ENCODE measurements around the gene RIC1.
"Not testable (repeated sequence)": the region's sequence is repeated elsewhere in the genome, so short reads cannot be mapped to it uniquely, and the experiment has no call there.

RIC1 gene

GRCh38 chr9:5671711-5672353, 42.9 kb downstream of the RIC1 start:
- no peak for DNase-seq

- DNase-seq = not testable (repeated sequence)
Observed at GRCh38 chr9:5675046-5675445, 46.1 kb downstream of the RIC1 start.

- DNase-seq = not testable (repeated sequence)
Observed at GRCh38 chr9:5683591-5683990, 54.7 kb downstream of the RIC1 start.

- no peak for DNase-seq
Observed at GRCh38 chr9:5684101-5684500, 55.2 kb downstream of the RIC1 start.

- DNase-seq = no peak
Observed at GRCh38 chr9:5688109-5688508, 59.2 kb downstream of the RIC1 start.

- DNase-seq = no peak
Observed at GRCh38 chr9:5690278-5690677, 61.4 kb downstream of the RIC1 start.

- DNase-seq = no peak
Observed at GRCh38 chr9:5695860-5696259, 67.0 kb downstream of the RIC1 start.

- DNase-seq = no peak
Observed at GRCh38 chr9:5696884-5697283, 68.0 kb downstream of the RIC1 start.

- no peak for DNase-seq
Observed at GRCh38 chr9:5698004-5698403, 69.1 kb downstream of the RIC1 start.

- DNase-seq = no peak
Observed at GRCh38 chr9:5698810-5699556, 70.1 kb downstream of the RIC1 start.

- DNase-seq = no peak
Observed at GRCh38 chr9:5708414-5708813, 79.5 kb downstream of the RIC1 start.

GRCh38 chr9:5712651-5713390, 83.9 kb downstream of the RIC1 start:
- DNase-seq = no peak

- no peak for DNase-seq
Observed at GRCh38 chr9:5714501-5715401, 85.8 kb downstream of the RIC1 start.

GRCh38 chr9:5715548-5716127, 86.7 kb downstream of the RIC1 start:
- no peak for DNase-seq

GRCh38 chr9:5717434-5717833, 88.5 kb downstream of the RIC1 start:
- DNase-seq = not testable (repeated sequence)

GRCh38 chr9:5718296-5719032, 89.6 kb downstream of the RIC1 start:
- DNase-seq = no peak

- no peak for DNase-seq
Observed at GRCh38 chr9:5719100-5719926, 90.4 kb downstream of the RIC1 start.

- DNase-seq = no peak
Observed at GRCh38 chr9:5720151-5720550, 91.2 kb downstream of the RIC1 start.

- DNase-seq = no peak
Observed at GRCh38 chr9:5721279-5722087, 92.6 kb downstream of the RIC1 start.

- DNase-seq = not testable (repeated sequence)
Observed at GRCh38 chr9:5722679-5723078, 93.8 kb downstream of the RIC1 start.

Data from activated T-cell treated with anti-CD3 and anti-CD28 coated beads, Interleukin-2, amount 50 U/mL, for 48 hours (primary cell).